Body of pancreas (tissue), 4 donors: ENCODE measurements around the gene FBXO41. TPM values are rescaled to one million over a fixed set of nuclear protein-coding genes. Genes with fewer than 3 reads are reported as not detected.
A peak's percentile ranks its signal among the peaks of the same experiment; 100 is the strongest.

Source experiments
- ATAC-seq: fragments of 150-250 bp; one replicate; pipeline ENCODE4 v1.9.1; 2016
- DNase-seq, 4 donors: peaks; one replicate each; pipeline ENCODE4 v3.0.0-alpha.2; 2019
- H3K27ac ChIP-seq, 4 donors: fragments of 200-600 bp; sonication (generic); 1 replicate in 3 of 4; 2 replicates in 1 of 4; pipeline versions ENCODE4 v1.5.1 to v1.6.1; 2016 to 2019; ENCODE audit warnings: mild to moderate bottlenecking in 1 of 4, mixed read lengths in 1 of 4, moderate library complexity in 1 of 4
- H3K27me3 ChIP-seq, 2 donors: fragments of 200-600 bp; sonication (generic); one replicate each; pipeline ENCODE4 v1.6.0; 2016; ENCODE audit warnings: mild to moderate bottlenecking in 1 of 2
- H3K36me3 ChIP-seq, 2 donors: fragments of 200-600 bp; sonication (generic); replicated peaks in 1 of 2; 2 replicates each; pipeline ENCODE4 v1.5.1; 2016; ENCODE audit warnings: low read depth in 2 of 2; ENCODE audit not compliant: insufficient read depth in 1 of 2
- H3K4me1 ChIP-seq: fragments of 200-600 bp; sonication (generic); one replicate; pipeline ENCODE4 v1.6.0; 2016
- H3K4me3 ChIP-seq, 2 donors: fragments of 200-600 bp; sonication (generic); 1 replicate in 1 of 2; 2 replicates in 1 of 2; pipeline ENCODE4 v1.5.1; 2016 to 2019
- H3K9me3 ChIP-seq, 3 donors: fragments of 200-600 bp; sonication (generic); 1 replicate in 2 of 3; 2 replicates in 1 of 3; pipeline ENCODE4 v1.5.1; 2016
- CTCF ChIP-seq, 7 experiments: fragments of 450-650 bp in 4 of 7; fragments of 200-600 bp in 3 of 7; sonication (generic) in 3 of 7; IDR thresholded peaks; one replicate each; pipeline ENCODE4 v1.5.1; 2016 to 2019; ENCODE audit warnings: antibody characterized with exemption in 7 of 7
- POLR2A ChIP-seq, 3 donors: fragments of 450-650 bp; IDR thresholded peaks; one replicate each; pipeline ENCODE4 v1.6.1; 2016; ENCODE audit warnings: antibody characterized with exemption in 3 of 3, mild to moderate bottlenecking in 2 of 3
- WGBS, 2 donors: methylation state at CpG; one replicate each; pipeline ENCODE4 v1.1.5; 2017; 5-methylcytosine and 5-hydroxymethylcytosine counted together
- intact Hi-C: fragments of 100-400 bp; cut with DNase I; formaldehyde crosslinking; loops from one replicate; pipeline ENCODE4 v1.15.1; 2023
- total RNA-seq, 2 donors: library from RNA; depleted of rRNA; stranded (reverse); fragments of >200 nt; gene quantifications; one replicate each; pipeline ENCODE4 v1.1.0, GENCODE V29; 2016

Gene FBXO41
- total RNA-seq, 2 donors from 2014 or later = 4.3 to 11.2 TPM

- H3K4me1 ChIP-seq = peaks cover 28% of the 10 kb centered on the region
- DNase-seq (peak; percentile 40 to 71 (median 56)), ATAC-seq (peak; percentile 61)
- TF ChIP-seq CTCF (IDR thresholded peaks at IDR 0.05) (no peak), POLR2A (IDR thresholded peaks at IDR 0.05) (peak in 2 of 3 donors; percentile 9 to 34)
- no peaks in the 10 kb centered on the region for H3K36me3 ChIP-seq
- WGBS, 2 donors = 1 to 8% methylated on average over 4 to 45 of the region's 45 CpGs
- H3K27ac ChIP-seq = no peak within 1 kb of the TSS
- intact Hi-C loops = no loop called here
- no peaks in the 10 kb centered on the region for H3K9me3 ChIP-seq
- peak within 1 kb of the TSS in 1 of 2 donors; percentile 17 for H3K4me3 ChIP-seq
- H3K27me3 ChIP-seq = peaks cover 0 to 31% of the 10 kb centered on the region in 2 donors
These were observed 9.4 kb upstream of the FBXO41 start, which contains the start of gene EGR4 for GRCh38 chr2:73293534-73294171. TSS of gene EGR4 (minus strand) at chr2:73293548. CDS start at chr2:73293317, 231 bp downstream.

- intact Hi-C loops = no loop called here
- ATAC-seq (no peak), DNase-seq (no peak)
- peak overlapping the region in 1 of 2 donors; percentile 17 for H3K4me3 ChIP-seq
- H3K9me3 ChIP-seq = no peaks in the 10 kb centered on the region
- no peaks in the 10 kb centered on the region for H3K36me3 ChIP-seq
- H3K27me3 ChIP-seq = peaks cover 0 to 31% of the 10 kb centered on the region in 2 donors
- no peak overlapping the region for H3K27ac ChIP-seq
- 0 to 4% methylated on average over 14 to 55 of the region's 64 CpGs for WGBS, 2 donors
- TF ChIP-seq POLR2A (IDR thresholded peaks at IDR 0.05) (no peak), CTCF (IDR thresholded peaks at IDR 0.05) (no peak)
- H3K4me1 ChIP-seq = peaks cover 28% of the 10 kb centered on the region
These were observed 8.7 kb upstream of the FBXO41 start for GRCh38 chr2:73292906-73293533.

GRCh38 chr2:73292316-73292905, 8.1 kb upstream of the FBXO41 start:
- H3K9me3 ChIP-seq = no peaks in the 10 kb centered on the region
- no peaks in the 10 kb centered on the region for H3K36me3 ChIP-seq
- peaks cover 28% of the 10 kb centered on the region for H3K4me1 ChIP-seq
- no peak overlapping the region for H3K4me3 ChIP-seq
- TF ChIP-seq CTCF (IDR thresholded peaks at IDR 0.05) (no peak), POLR2A (IDR thresholded peaks at IDR 0.05) (no peak)
- no peak for ATAC-seq
- DNase-seq = no peak
- H3K27ac ChIP-seq = no peak overlapping the region
- 3 to 4% methylated on average over 19 to 38 of the region's 38 CpGs for WGBS, 2 donors
- intact Hi-C loops = no loop called here
- H3K27me3 ChIP-seq = peaks cover 0 to 31% of the 10 kb centered on the region in 2 donors

GRCh38 chr2:73291461-73292315, 7.4 kb upstream of the FBXO41 start:
- Histone ChIP-seq H3K9me3 (no peaks in the 10 kb centered on the region), H3K36me3 (no peaks in the 10 kb centered on the region), H3K4me3 (no peak overlapping the region), H3K27ac (no peak overlapping the region), H3K27me3 (peaks cover 0 to 31% of the 10 kb centered on the region in 2 donors), H3K4me1 (peaks cover 28% of the 10 kb centered on the region)
- DNase-seq = no peak
- TF ChIP-seq CTCF (IDR thresholded peaks at IDR 0.05) (no peak), POLR2A (IDR thresholded peaks at IDR 0.05) (no peak)
- ATAC-seq = no peak
- intact Hi-C loops = no loop called here
- WGBS, 2 donors = 0 to 3% methylated on average over 11 to 77 of the region's 82 CpGs
